Measurements from ENCODE around the gene ZNF12.
A peak's percentile ranks its signal among the peaks of the same experiment; 100 is the strongest.
"Not testable (repeated sequence)": the region's sequence is repeated elsewhere in the genome, so short reads cannot be mapped to it uniquely, and the experiment has no call there.

ZNF12 gene

DNA sequence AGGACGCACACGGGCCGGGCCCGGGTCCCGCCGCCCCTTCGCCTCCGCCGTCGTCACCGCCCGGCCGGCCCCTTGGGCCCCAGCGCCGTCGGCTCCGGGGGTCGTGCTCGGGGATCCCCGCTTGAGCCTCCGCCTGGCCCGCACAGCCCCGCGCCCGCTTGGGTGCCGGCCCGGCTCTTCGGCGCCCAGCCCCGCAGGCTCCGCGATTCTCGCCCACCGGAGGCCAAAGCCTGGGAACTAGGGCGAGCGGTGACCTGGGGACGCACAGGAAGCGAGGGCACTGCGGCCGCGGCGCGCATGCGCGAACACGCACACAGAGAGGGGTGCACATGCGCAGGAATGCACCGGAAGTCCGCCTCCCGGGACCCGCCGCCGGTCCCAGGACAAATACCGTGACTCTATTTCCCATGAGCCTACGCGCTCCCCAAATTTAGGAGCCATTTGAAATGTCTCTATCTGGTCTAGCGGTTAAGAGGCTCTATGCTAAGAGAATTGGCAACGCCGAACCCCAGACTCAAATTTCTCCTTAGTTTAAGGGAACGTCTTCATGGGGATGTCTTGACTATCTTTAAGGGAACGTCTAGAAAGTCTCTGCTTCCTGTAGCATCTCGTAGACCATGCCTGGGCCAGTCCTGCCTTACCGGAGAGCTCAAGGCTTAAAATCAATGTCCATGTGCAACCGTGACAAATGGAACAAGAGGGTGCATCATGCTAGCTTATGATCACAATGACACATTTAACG, at the start of gene ZNF12:
Gene ZNF12 (minus strand): TSS at position 282 of the 742 bp plus-strand sequence. CDS start 1,774 bp downstream, outside the sequence.
- peak; percentile 86 for DNase-seq (ENCODE audit: low read depth, low spot score)

DNA sequence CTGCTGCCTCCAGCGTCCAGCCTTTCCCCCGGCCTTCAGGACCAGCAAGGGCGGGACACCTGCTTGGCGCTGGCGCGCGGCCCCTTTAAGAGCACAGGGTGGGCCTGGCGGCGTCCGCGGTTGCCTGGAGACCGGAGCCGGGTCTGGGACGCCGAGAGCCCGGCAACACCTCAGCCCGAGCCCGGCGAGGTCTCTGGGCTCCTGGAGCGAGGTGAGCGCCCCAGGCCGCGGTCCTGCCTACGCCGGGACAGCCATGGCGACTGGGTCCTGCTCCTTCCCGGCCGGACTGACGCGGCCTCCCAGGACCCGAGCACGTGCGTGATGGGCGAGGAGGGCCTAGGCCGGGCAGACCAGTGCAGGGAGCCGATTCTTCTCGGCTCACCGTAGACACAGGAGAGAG, 47.2 kb upstream of the ZNF12 start, which contains the start of gene RSPH10B2:
Gene RSPH10B2 (plus strand): TSS at position 140 of the 400 bp plus-strand sequence. CDS start 3,575 bp downstream, outside the sequence.
- DNase-seq (ENCODE audit: low read depth, low spot score): not testable (repeated sequence)

GRCh38 chr7:6750173-6750572, 43.4 kb upstream of the ZNF12 start:
- DNase-seq (ENCODE audit: low read depth, low spot score): not testable (repeated sequence)

- not testable (repeated sequence) for DNase-seq (ENCODE audit: low read depth, low spot score)
These were observed 42.6 kb upstream of the ZNF12 start for GRCh38 chr7:6749335-6749734.

DNA sequence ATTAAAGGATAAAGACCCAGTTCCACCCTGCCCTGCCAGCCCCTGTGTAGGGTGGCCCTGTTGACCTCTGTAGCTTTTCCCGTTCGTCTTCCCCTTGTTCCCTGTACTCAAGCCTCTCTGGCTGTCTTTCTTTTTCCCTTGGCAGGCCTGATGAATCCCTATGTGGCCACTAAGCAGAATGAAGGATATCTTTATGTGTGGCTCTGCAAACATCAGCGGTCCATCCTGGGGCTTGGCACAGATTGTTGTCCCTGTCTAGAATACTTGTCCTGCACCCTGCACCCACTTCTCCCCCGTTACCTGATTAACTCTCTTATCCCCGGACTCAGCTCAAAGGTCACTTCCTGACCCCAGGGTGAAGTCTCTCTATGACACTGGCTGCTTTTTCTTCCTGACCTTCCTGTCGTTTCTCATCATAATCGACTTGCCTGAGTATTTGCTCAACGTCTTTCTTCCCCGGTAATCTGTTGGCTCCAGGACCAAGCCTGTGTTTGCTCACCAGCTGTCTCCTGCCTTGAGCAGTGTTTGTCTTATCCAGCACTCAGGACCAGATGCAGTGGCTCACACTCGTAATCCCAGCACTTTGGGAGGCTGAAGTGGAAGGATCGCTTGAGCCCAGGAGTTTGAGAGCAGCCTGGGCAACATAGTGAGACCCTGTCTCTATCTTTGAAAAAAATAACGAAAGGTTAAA, 37.8 kb upstream of the ZNF12 start:
- DNase-seq (ENCODE audit: low read depth, low spot score): not testable (repeated sequence)

- DNase-seq (ENCODE audit: low read depth, low spot score): not testable (repeated sequence)
These were observed 31.7 kb upstream of the ZNF12 start for GRCh38 chr7:6738415-6738814.

- DNase-seq (ENCODE audit: low read depth, low spot score): peak; percentile 1
These were observed 23.5 kb upstream of the ZNF12 start for GRCh38 chr7:6730343-6730633.

DNA sequence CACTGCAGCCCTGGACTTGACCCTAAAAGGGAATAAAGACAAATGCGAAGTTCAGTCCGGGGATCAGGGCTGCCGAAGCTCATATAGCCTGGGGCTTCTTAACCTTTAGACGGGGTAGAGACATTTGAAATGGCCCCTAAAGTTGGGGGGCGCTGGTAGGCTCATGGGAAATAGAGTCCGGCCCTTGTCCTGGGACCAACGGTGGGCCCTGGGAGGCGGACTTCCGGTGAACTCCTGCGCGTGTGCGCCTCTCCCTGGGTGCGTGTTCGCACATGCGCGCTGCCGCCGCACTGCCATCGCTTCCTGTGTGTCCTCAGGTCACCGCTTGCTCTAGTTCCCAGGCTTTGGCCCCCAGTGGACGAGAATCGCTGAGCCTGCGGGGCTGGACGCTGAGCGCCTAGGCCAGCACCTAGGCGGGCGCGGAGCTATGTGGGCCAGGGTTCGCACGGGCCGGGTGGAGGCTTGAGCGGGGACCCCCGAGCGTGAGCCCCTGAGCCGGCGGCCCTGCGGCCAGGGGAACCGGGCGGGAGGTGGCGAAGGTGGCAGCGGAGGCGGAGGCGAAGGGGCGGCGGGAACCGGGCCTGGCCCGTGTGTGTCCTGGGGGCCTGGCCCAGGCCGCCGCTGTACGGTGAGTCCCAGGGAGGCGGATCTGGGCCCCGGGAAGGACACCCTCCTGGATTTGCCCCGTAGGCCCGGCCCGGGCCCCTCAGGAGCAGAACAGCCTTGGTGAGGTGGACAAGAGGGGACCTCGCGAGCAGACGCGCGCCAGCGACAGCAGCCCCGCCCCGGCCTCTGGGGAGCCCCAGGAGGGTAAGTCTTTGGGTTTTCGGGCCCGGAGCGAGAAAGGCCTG, 23.0 kb upstream of the ZNF12 start:
- peak; percentile 64 for DNase-seq (ENCODE audit: low read depth, low spot score)

DNA sequence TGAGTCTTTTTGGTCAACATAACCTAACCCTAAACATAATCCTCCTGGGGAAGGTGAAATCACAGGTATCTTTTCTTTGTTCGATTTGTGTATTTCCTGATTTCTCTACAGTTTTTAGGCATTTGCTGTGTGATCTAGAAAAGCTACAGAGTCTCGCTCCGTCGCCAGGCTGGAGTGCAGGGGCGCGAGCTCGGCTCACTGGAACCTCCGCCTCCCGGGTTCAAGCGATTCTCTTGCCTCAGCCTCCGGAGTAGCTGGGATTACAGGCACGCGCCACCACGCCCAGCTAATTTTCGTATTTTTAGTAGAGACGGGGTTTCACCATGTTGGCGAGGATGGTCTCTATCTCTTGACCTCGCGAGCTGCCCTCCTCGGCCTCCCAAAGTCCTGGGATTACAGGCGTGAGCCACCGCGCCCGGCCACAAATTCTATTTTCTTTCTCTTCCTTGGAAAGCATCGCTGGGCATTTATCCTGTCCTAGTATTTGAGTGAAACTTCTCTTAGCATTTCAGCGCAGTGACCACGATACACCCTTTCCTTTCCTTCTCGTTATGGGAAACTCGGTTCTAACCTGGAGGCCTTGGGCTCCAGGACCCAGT, 22.2 kb upstream of the ZNF12 start:
- not testable (repeated sequence) for DNase-seq (ENCODE audit: low read depth, low spot score)

DNA sequence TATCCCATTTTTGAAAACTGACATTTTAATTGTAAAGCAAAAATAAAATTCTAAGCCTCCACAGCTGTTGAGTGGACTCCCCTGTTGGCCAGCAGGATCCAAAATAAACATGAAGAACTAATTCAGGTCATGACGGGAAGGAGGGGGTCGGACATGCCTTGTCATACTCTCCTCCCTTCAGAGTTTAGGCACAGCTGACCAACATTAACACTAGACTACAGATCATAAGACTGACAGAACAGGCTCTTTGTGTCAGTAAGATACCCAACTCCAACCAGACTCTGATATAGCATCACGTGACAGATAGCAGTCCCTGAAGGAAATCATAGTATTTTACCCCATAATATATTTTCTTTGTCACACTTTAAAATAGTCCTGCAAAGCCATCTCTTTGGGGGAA, 20.9 kb upstream of the ZNF12 start:
- DNase-seq (ENCODE audit: low read depth, low spot score): no peak

DNA sequence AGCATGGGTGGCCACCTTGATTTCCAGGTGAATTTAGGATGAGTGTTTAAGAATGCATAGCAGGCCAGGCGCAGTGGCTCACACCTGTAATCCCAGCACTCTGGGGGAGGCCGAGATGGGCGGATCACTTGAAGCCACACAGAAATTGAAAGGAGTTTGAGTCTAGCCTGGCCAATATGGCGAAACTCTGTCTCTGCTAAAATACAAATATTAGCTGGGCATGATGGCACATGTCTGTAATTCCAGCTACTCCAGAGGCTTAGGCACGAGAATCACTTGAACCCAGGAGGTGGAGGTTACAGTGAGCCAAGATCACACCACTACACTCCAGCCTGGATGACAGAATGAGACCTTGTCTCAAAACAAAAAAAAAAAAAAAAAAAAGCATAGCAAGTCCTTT, 19.6 kb upstream of the ZNF12 start:
- not testable (repeated sequence) for DNase-seq (ENCODE audit: low read depth, low spot score)

- DNase-seq (ENCODE audit: low read depth, low spot score): no peak
These were observed 18.3 kb upstream of the ZNF12 start for GRCh38 chr7:6725003-6725402.

DNA sequence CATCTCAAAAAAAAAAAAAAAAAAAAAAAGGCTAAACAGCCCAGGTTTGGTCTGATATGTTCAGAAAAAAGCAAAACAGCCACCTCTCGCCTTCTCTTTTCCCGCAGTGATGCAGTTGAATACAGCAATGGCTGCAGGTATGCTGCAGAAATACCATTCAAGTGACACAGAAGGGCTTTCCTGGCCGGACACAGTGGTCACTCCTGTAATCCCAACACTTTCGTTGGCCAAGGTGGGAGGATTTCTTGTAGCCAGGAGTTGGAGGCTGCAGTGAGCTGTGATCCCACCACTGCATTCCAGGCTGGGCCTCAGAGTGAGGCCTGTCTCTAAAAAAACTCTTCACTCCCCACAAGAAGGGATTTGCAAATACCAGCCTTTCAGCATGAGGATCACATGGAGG, 17.6 kb upstream of the ZNF12 start:
- DNase-seq (ENCODE audit: low read depth, low spot score): not testable (repeated sequence)

DNA sequence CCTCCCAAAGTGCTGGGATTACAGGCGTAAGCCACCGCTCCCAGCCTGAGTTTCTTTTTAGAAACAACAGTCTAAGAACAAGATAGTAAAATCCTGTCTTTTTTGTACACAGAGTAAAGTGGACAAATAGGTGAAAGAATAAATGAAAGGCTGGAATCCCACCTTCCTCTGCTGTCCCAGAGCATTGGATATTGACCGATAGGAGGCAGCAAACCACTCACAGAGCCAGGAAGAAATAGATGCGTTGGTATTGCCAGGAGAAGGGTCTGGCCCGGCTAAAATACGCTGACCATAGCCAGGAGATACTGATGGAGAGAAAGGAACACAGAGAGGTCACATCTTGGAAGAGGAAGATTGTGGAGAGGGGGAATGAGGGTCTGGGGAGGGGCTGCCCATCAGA, 11.4 kb upstream of the ZNF12 start:
- no peak for DNase-seq (ENCODE audit: low read depth, low spot score)

DNA sequence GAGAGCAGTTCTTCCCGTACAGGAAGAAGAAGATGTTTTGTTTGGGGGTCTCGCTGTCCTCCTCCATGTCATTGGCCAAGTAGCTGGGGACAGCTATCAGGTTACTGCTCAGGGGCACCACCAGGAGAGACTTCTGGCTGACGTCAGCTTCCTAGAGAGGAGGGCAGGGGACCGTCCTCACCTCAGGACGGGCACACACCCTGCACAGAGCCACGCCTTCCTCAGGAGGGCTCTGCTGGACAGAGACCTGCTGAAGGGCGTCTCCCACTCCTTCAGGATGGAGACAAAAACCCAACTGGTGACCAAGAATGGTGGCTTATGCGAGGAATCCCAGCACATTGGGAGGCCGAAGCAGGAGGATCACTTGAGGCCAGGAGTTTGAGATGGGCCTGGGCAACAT, 9.2 kb upstream of the ZNF12 start:
- DNase-seq (ENCODE audit: low read depth, low spot score): not testable (repeated sequence)

- DNase-seq (ENCODE audit: low read depth, low spot score): no peak
These were observed 7.6 kb upstream of the ZNF12 start for GRCh38 chr7:6714360-6714759.

DNA sequence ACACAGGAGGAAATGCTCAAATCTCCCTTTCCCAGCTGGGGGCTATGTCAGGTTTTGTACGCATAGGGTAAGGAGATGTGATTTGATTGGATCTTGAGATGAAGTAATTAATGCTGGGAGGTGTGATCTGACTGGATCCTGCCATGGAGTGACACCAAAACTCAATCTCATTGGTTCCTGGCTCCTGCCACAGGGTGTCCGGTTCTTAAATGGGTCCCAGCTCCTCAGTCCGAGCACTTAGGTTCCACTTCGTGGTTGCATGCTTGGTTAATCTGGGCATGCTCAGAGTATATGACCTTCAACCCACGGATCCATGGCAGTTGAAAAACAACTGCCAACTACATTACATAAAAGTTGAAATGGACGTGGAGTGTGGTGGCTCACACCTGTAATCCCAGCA, 3.1 kb upstream of the ZNF12 start:
- no peak for DNase-seq (ENCODE audit: low read depth, low spot score)

DNA sequence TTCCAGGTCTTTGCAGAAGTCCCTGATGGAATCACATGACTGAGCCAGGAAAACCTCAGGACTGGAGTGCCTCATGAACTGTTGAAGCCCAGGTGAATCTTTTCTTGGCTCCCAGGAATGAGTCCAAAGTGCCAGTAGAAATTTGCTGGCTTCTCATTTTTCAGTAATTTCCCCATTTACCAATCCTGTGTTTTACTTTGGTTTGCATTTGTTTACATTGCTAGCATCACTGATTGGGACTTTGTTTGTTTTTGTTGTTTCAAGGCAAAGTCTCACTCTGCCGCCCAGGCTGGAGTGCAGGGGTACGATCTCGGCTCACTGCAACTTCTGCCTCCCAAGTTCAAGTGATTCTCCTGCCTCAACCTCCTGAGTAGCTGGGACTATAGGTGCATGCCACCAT, 1.6 kb upstream of the ZNF12 start:
- DNase-seq (ENCODE audit: low read depth, low spot score): no peak

- DNase-seq (ENCODE audit: low read depth, low spot score): no peak
These were observed 635 bp downstream of the ZNF12 start for GRCh38 chr7:6705959-6706665.

DNA sequence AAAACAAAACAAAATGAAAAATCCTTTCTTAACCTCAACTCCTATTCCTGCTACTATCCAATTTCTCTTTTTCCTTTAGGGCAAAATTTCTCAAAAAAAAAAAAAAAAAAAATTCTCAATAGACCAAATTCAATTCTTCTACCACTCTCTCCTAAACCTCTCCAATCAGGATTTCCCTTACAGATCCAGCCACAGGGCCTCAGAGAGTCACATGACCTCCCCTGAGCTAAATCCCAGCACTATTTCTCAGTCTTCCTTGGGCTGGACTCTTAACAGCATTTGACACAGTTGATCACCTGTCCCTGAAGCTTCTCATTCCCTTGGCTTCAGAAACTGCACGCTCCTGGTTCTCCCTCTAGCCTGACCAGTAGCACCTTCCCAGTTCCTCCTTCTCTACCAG, 4.9 kb downstream of the ZNF12 start:
- DNase-seq (ENCODE audit: low read depth, low spot score): no peak

- DNase-seq (ENCODE audit: low read depth, low spot score): no peak
These were observed 6.0 kb downstream of the ZNF12 start for GRCh38 chr7:6700793-6701192.
